Measurements from ENCODE around the gene PARP8.
"Not testable (repeated sequence)": the region's sequence is repeated elsewhere in the genome, so short reads cannot be mapped to it uniquely, and the experiment has no call there.

The PARP8 gene

GRCh38 chr5:50727845-50728244, 61.4 kb downstream of the PARP8 start:
- no peak for DNase-seq

GRCh38 chr5:50730336-50730735, 63.9 kb downstream of the PARP8 start:
- no peak for DNase-seq

- no peak for DNase-seq
Observed at GRCh38 chr5:50730841-50731240, 64.4 kb downstream of the PARP8 start.

- DNase-seq: no peak
Observed at GRCh38 chr5:50733741-50734140, 67.3 kb downstream of the PARP8 start.

GRCh38 chr5:50738864-50739263, 72.4 kb downstream of the PARP8 start:
- no peak for DNase-seq

- no peak for DNase-seq
Observed at GRCh38 chr5:50740832-50741231, 74.4 kb downstream of the PARP8 start.

GRCh38 chr5:50744776-50745175, 78.3 kb downstream of the PARP8 start:
- DNase-seq: no peak

- no peak for DNase-seq
Observed at GRCh38 chr5:50745221-50745910, 78.9 kb downstream of the PARP8 start.

GRCh38 chr5:50749181-50749580, 82.7 kb downstream of the PARP8 start:
- no peak for DNase-seq

GRCh38 chr5:50749873-50750272, 83.4 kb downstream of the PARP8 start:
- DNase-seq: no peak

GRCh38 chr5:50751064-50751657, 84.7 kb downstream of the PARP8 start:
- no peak for DNase-seq

- DNase-seq: no peak
Observed at GRCh38 chr5:50752800-50753199, 86.4 kb downstream of the PARP8 start.

GRCh38 chr5:50759526-50760270, 93.3 kb downstream of the PARP8 start:
- no peak for DNase-seq

GRCh38 chr5:50763351-50763750, 96.9 kb downstream of the PARP8 start:
- no peak for DNase-seq

GRCh38 chr5:50763846-50764245, 97.4 kb downstream of the PARP8 start:
- no peak for DNase-seq

- no peak for DNase-seq
Observed at GRCh38 chr5:50766042-50766441, 99.6 kb downstream of the PARP8 start.

GRCh38 chr5:50766462-50766861, 100.0 kb downstream of the PARP8 start:
- no peak for DNase-seq

GRCh38 chr5:50766967-50767366, 100.5 kb downstream of the PARP8 start:
- no peak for DNase-seq

- DNase-seq: no peak
Observed at GRCh38 chr5:50767588-50767987, 101.2 kb downstream of the PARP8 start.

- DNase-seq: no peak
Observed at GRCh38 chr5:50768634-50769033, 102.2 kb downstream of the PARP8 start.

- no peak for DNase-seq
Observed at GRCh38 chr5:50770441-50770840, 104.0 kb downstream of the PARP8 start.

GRCh38 chr5:50774446-50775175, 108.2 kb downstream of the PARP8 start:
- not testable (repeated sequence) for DNase-seq

- DNase-seq: no peak
Observed at GRCh38 chr5:50786073-50786472, 119.6 kb downstream of the PARP8 start.
